Measurements from ENCODE around the gene MEI1. TPM values are rescaled to one million over a fixed set of nuclear protein-coding genes. Genes with fewer than 3 reads are reported as not detected.
A peak's percentile ranks its signal among the peaks of the same experiment; 100 is the strongest.

The MEI1 gene
- total and polyA plus RNA-seq, 12 donors: 0.36 to 3.7 (median 1.3) TPM; not detected in 1

DNA sequence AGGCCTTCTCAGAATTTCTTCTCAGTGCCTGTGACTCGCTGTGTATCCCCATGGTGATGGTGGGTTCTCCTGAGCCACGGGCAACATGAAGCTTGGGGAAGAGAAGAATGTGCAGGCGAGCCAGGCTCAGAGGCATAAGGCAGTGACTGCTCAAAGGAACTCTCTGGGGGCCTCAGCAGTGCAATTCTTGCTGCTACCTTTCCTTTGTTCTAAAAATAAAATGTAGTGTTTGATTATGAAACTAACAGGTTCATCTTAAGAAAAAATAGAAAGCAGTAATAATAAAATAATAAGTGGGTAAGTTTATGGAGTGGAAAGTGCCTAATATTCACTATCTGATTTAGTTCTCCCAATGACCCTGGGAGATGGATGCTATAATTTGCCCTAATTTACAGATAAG lies 46.7 kb downstream of the MEI1 start:
- intact Hi-C loops (cut with DNase I): loop anchor here in 1 of 2 donors (10.0 kb wide), 1 partner anchor 199 kb away; the partner anchor contains the start of gene CENPM
- TF ChIP-seq POLR2A (IDR thresholded peaks at IDR 0.05) (no peak), CTCF (IDR thresholded peaks at IDR 0.05) (no peak)
- no peaks in the 10 kb centered on the region for H3K27me3 ChIP-seq
- no peaks in the 10 kb centered on the region for H3K36me3 ChIP-seq (replicated peaks in 1 of 2)
- no peak overlapping the region for H3K4me3 ChIP-seq
- 66 to 72% (median 69%) methylated on average over 3 of the region's 3 CpGs for WGBS, 4 donors
- peaks cover 0 to 6% of the 10 kb centered on the region in 2 donors for H3K4me1 ChIP-seq (replicated peaks in 1 of 2)
- no peak for DNase-seq
- no peak overlapping the region for H3K27ac ChIP-seq
- no peaks in the 10 kb centered on the region for H3K9me3 ChIP-seq (replicated peaks in 1 of 3)

- Histone ChIP-seq H3K27me3 (no peaks in the 10 kb centered on the region), H3K9me3 (replicated peaks in 1 of 3) (no peaks in the 10 kb centered on the region), H3K4me3 (no peak overlapping the region), H3K4me1 (replicated peaks in 1 of 2) (peaks cover 0 to 6% of the 10 kb centered on the region in 2 donors), H3K27ac (no peak overlapping the region), H3K36me3 (replicated peaks in 1 of 2) (no peaks in the 10 kb centered on the region)
- intact Hi-C loops (cut with DNase I): loop anchor here in 1 of 2 donors (10.0 kb wide), 1 partner anchor 198 kb away; the partner anchor contains the start of gene CENPM
- DNase-seq: peak; percentile 77 to 91 (median 83)
- TF ChIP-seq POLR2A (IDR thresholded peaks at IDR 0.05) (no peak), CTCF (IDR thresholded peaks at IDR 0.05) (peak; percentile 45 to 79 (median 77))
- 1 to 8% (median 4%) methylated on average over 3 of the region's 3 CpGs for WGBS, 4 donors
Measured at GRCh38 chr22:41746567-41747400, 47.5 kb downstream of the MEI1 start.

- Histone ChIP-seq H3K9me3 (replicated peaks in 1 of 3) (no peaks in the 10 kb centered on the region), H3K27me3 (no peaks in the 10 kb centered on the region), H3K4me1 (replicated peaks in 1 of 2) (no peaks in the 10 kb centered on the region), H3K4me3 (no peak overlapping the region), H3K27ac (no peak overlapping the region), H3K36me3 (replicated peaks in 1 of 2) (no peaks in the 10 kb centered on the region)
- 77 to 87% (median 78%) methylated on average over 5 of the region's 5 CpGs for WGBS, 4 donors
- intact Hi-C loops (cut with DNase I): loop anchor here in 1 of 2 donors (2.0 kb wide), 1 partner anchor 189 kb away; no protein-coding TSS in a partner anchor
- TF ChIP-seq CTCF (IDR thresholded peaks at IDR 0.05) (no peak), POLR2A (IDR thresholded peaks at IDR 0.05) (no peak)
- no peak for DNase-seq
Measured at GRCh38 chr22:41752011-41752970, 53.0 kb downstream of the MEI1 start.

DNA sequence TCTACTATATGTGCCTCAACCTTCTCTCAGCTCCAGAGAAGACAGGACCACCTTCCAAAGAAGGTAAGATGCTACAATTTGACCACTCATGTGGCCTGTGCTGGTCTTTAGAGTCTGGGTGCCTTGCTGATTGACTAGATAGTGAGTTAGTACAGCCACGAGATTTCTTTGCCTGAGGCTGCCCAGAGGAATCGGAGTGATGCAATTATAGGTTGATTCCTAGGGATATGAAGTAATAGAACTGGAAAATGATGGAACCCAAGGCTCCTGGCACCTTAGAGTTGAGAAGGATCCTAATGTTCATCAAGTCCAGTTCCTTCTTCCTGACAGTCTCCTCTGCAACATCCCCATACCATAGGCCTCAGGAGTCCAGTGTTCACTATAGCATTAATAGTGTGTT lies 54.7 kb downstream of the MEI1 start:
- no peak for DNase-seq
- intact Hi-C loops (cut with DNase I): loop anchor here in 1 of 2 donors (2.0 kb wide), 1 partner anchor 187 kb away; no protein-coding TSS in a partner anchor
- no peak for TF ChIP-seq CTCF (IDR thresholded peaks at IDR 0.05)
- TF ChIP-seq POLR2A (IDR thresholded peaks at IDR 0.05): no peak
- 36 to 48% (median 46%) methylated on average over 2 of the region's 2 CpGs for WGBS, 4 donors
- Histone ChIP-seq H3K4me3 (no peak overlapping the region), H3K36me3 (replicated peaks in 1 of 2) (no peaks in the 10 kb centered on the region), H3K27me3 (no peaks in the 10 kb centered on the region), H3K9me3 (replicated peaks in 1 of 3) (no peaks in the 10 kb centered on the region), H3K4me1 (replicated peaks in 1 of 2) (no peaks in the 10 kb centered on the region), H3K27ac (no peak overlapping the region)
